Mucosa of descending colon (tissue), 3 donors: ENCODE measurements around the gene MT1X. TPM values are rescaled to one million over a fixed set of nuclear protein-coding genes. Genes with fewer than 3 reads are reported as not detected.
"Not testable (repeated sequence)": the region's sequence is repeated elsewhere in the genome, so short reads cannot be mapped to it uniquely, and the experiment has no call there.

ENCODE experiments used
- ATAC-seq: fragments of 200-7000 bp; cut with Tn5 transposase; one replicate; pipeline ENCODE4 v1.9.1; 2020; ENCODE audit warnings: mild to moderate bottlenecking, moderate library complexity
- DNase-seq, 3 donors: peaks; one replicate each; pipeline ENCODE4 v3.0.0-alpha.2; 2020
- H3K36me3 ChIP-seq: fragments of 200-600 bp; one replicate; pipeline ENCODE4 v1.8.0; 2021; ENCODE audit warnings: low read depth, mild to moderate bottlenecking
- H3K4me1 ChIP-seq: fragments of 200-600 bp; one replicate; pipeline ENCODE4 v1.8.0; 2021; ENCODE audit warnings: low read depth, mild to moderate bottlenecking
- H3K4me3 ChIP-seq: fragments of 200-600 bp; one replicate; pipeline ENCODE4 v1.8.0; 2021; ENCODE audit warnings: mild to moderate bottlenecking
- H3K9me3 ChIP-seq: fragments of 200-600 bp; one replicate; pipeline ENCODE4 v1.8.0; 2021; ENCODE audit warnings: mild to moderate bottlenecking
- CTCF ChIP-seq: fragments of 200-600 bp; IDR thresholded peaks from one replicate; pipeline ENCODE4 v1.8.0; 2022; ENCODE audit warnings: antibody characterized with exemption, mild to moderate bottlenecking
- intact Hi-C, 2 donors: fragments of 100-400 bp; cut with DNase I in 1 of 2; cut with micrococcal nuclease in 1 of 2; formaldehyde crosslinking; loops; one replicate each; pipeline versions ENCODE4 v1.11.0 to v1.11.1; 2022; cut with DNase I, micrococcal nuclease
- total RNA-seq, 3 donors: library from RNA; stranded (reverse); fragmentation: NEBNext Ultra II Directional in 2 of 3; extraction: Animal tissue kit (Norgen Biotek cat#: 25700) in 2 of 3; gene quantifications; one replicate each; pipeline versions ENCODE4 v1.2.1 to v1.2.4, GENCODE V29; 2021 to 2023
- donor health status: DM: no; HTN: no; CAD: no; lungs with moderate emphysema.
- donor health status: DM: no; HTN: no; CAD: no.
- donor health status: DM: no; HTN: yes; CAD: no.

MT1X gene
- total RNA-seq, 3 donors from 2014 or later, result 78.3 to 157 (median 84.1) TPM

GRCh38 chr16:56672761-56673536, 9.3 kb upstream of the MT1X start:
- H3K4me3 ChIP-seq, result no peak overlapping the region
- no peak for ATAC-seq

GRCh38 chr16:56673921-56674320, 8.3 kb upstream of the MT1X start:
- H3K9me3 ChIP-seq, result no peaks in the 10 kb centered on the region
- intact Hi-C loops, result no loop called here
- H3K36me3 ChIP-seq, result no peaks in the 10 kb centered on the region
- ATAC-seq (peak; percentile 33), DNase-seq (peak in 1 of 3 donors; percentile 52)
- no peak overlapping the region for H3K4me3 ChIP-seq
- peak; percentile 17 for TF ChIP-seq CTCF
- peaks cover 5% of the 10 kb centered on the region for H3K4me1 ChIP-seq

More at GRCh38 chr16:56672761-56673536, 9.3 kb upstream of the MT1X start:
- no peak for DNase-seq
- no peak for TF ChIP-seq CTCF
- intact Hi-C loops, result no loop called here
- no peaks in the 10 kb centered on the region for H3K9me3 ChIP-seq
- H3K4me1 ChIP-seq, result peaks cover 8% of the 10 kb centered on the region
- H3K36me3 ChIP-seq, result no peaks in the 10 kb centered on the region

- intact Hi-C loops, H3K4me1 ChIP-seq, H3K4me3 ChIP-seq, H3K36me3 ChIP-seq, ATAC-seq, H3K9me3 ChIP-seq, DNase-seq: not testable (repeated sequence)
These were observed 7.7 kb upstream of the MT1X start for GRCh38 chr16:56674570-56674969.

GRCh38 chr16:56675685-56676210, 6.5 kb upstream of the MT1X start:
- ATAC-seq (peak; percentile 72), DNase-seq (peak; percentile 54 to 69 (median 59))
- Histone ChIP-seq H3K9me3 (no peaks in the 10 kb centered on the region), H3K4me1 (no peaks in the 10 kb centered on the region), H3K4me3 (no peak overlapping the region), H3K36me3 (no peaks in the 10 kb centered on the region)
- TF ChIP-seq CTCF, result no peak
- intact Hi-C loops, result no loop called here

GRCh38 chr16:56677474-56677873, 4.8 kb upstream of the MT1X start:
- no peak overlapping the region for H3K4me3 ChIP-seq
- intact Hi-C loops, result no loop called here
- no peaks in the 10 kb centered on the region for H3K4me1 ChIP-seq
- DNase-seq, result no peak
- no peaks in the 10 kb centered on the region for H3K36me3 ChIP-seq
- ATAC-seq, result no peak
- TF ChIP-seq CTCF, result no peak
- H3K9me3 ChIP-seq, result no peaks in the 10 kb centered on the region

GRCh38 chr16:56679078-56679730, 3.1 kb upstream of the MT1X start:
- Histone ChIP-seq H3K9me3 (no peaks in the 10 kb centered on the region), H3K4me3 (no peak overlapping the region), H3K4me1 (peaks cover 13% of the 10 kb centered on the region), H3K36me3 (no peaks in the 10 kb centered on the region)
- no peak for TF ChIP-seq CTCF
- DNase-seq (no peak), ATAC-seq (no peak)
- intact Hi-C loops, result no loop called here
